ENCODE data around the gene AAGAB.
A peak's percentile ranks its signal among the peaks of the same experiment; 100 is the strongest.

AAGAB gene

GRCh38 chr15:67185051-67185450, 69.4 kb downstream of the AAGAB start:
- no peak for DNase-seq (ENCODE audit: low spot score)
- peaks cover 8% of the 10 kb centered on the region for H3K4me1 Mint-ChIP-seq (ENCODE audit: low read depth)
- no peaks in the 10 kb centered on the region for H3K27me3 Mint-ChIP-seq (ENCODE audit: low read depth)
- H3K27ac Mint-ChIP-seq: no peak overlapping the region
- H3K9me3 Mint-ChIP-seq: no peaks in the 10 kb centered on the region
- no peak overlapping the region for H3K4me3 Mint-ChIP-seq
- H3K36me3 Mint-ChIP-seq (ENCODE audit: low read depth): peaks cover 68% of the 10 kb centered on the region

DNA sequence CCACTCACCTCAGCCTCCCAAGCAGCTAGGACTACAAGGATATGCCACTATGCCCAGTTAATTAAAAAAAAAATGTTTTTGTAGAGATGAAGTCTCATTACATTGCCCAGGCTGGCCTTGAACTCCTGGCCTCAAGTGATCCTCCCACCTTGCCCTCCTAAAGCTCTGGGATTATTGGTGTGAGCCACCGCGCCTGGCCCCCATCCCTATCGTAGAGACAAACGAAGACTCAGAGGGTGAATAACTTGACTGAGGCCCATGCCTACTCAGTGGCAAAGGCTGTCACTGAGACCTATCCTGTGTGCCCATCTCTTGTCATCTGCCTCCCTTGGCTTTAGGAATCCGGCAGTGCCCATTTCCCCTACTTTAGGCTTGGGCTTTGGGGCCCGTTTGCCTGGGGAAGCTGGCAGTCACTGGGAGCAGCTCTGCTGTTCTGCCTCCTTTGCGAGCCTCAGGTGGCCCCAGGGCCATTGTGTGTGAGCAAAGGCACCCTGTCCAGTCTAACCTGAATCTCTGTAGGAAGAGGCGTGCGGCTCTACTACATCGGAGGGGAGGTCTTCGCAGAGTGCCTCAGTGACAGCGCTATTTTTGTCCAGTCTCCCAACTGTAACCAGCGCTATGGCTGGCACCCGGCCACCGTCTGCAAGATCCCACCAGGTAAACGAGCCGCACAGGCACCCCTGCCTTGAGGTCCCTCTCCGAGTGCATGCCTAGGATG, 70.1 kb downstream of the AAGAB start:
- no peaks in the 10 kb centered on the region for H3K9me3 Mint-ChIP-seq
- peaks cover 8% of the 10 kb centered on the region for H3K4me1 Mint-ChIP-seq (ENCODE audit: low read depth)
- no peaks in the 10 kb centered on the region for H3K27me3 Mint-ChIP-seq (ENCODE audit: low read depth)
- no peak overlapping the region for H3K27ac Mint-ChIP-seq
- H3K4me3 Mint-ChIP-seq: no peak overlapping the region
- no peak for DNase-seq (ENCODE audit: low spot score)
- H3K36me3 Mint-ChIP-seq (ENCODE audit: low read depth): peaks cover 66% of the 10 kb centered on the region

DNA sequence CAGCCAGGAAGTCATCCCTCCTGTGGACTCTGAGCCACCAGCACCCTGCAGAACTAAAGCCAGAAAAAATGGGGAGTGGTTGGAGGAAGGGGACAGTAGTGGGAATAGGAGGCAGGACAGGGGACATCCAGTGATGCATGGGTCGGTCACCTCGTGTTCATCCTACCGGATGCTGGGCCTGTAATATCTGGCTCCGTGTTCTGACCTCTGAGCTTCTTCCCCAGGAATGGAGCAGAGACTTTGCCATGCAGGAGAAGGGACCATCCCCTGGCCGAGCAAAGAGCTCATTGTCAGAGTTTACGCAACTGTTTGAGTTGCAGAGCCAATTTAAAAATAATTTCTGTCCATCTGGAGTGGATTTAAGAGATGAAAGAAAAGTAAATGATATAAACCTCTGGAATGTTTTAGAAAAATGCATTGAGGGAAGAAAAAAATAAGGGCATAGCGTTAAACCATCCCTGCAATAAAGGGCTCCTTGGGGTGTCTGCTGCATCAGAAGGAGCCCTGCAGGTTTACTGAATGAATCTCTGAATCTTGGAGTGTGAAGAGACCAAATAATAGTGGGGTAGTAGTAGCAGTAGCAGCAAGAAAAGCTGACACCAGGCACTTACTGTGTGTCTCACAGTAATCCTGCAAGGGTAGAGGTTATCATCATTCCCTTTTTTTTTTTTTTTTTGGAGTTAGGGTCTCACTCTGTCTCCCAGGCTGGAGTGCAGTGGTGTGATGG, 70.9 kb downstream of the AAGAB start:
- DNase-seq (ENCODE audit: low spot score): no peak
- H3K27me3 Mint-ChIP-seq (ENCODE audit: low read depth): no peaks in the 10 kb centered on the region
- H3K36me3 Mint-ChIP-seq (ENCODE audit: low read depth): peaks cover 65% of the 10 kb centered on the region
- no peak overlapping the region for H3K27ac Mint-ChIP-seq
- peaks cover 8% of the 10 kb centered on the region for H3K4me1 Mint-ChIP-seq (ENCODE audit: low read depth)
- H3K9me3 Mint-ChIP-seq: no peaks in the 10 kb centered on the region
- no peak overlapping the region for H3K4me3 Mint-ChIP-seq

GRCh38 chr15:67181221-67181639, 73.2 kb downstream of the AAGAB start:
- Mint-ChIP-seq H3K4me1 (ENCODE audit: low read depth) (peaks cover 10% of the 10 kb centered on the region), H3K27ac (no peak overlapping the region), H3K36me3 (ENCODE audit: low read depth) (peaks cover 61% of the 10 kb centered on the region), H3K9me3 (no peaks in the 10 kb centered on the region), H3K4me3 (no peak overlapping the region), H3K27me3 (ENCODE audit: low read depth) (no peaks in the 10 kb centered on the region)
- no peak for DNase-seq (ENCODE audit: low spot score)

GRCh38 chr15:67180514-67181191, 73.8 kb downstream of the AAGAB start:
- Mint-ChIP-seq H3K4me1 (ENCODE audit: low read depth) (peaks cover 10% of the 10 kb centered on the region), H3K9me3 (no peaks in the 10 kb centered on the region), H3K27me3 (ENCODE audit: low read depth) (no peaks in the 10 kb centered on the region), H3K27ac (no peak overlapping the region), H3K4me3 (no peak overlapping the region), H3K36me3 (ENCODE audit: low read depth) (peaks cover 62% of the 10 kb centered on the region)
- DNase-seq (ENCODE audit: low spot score): no peak

DNA sequence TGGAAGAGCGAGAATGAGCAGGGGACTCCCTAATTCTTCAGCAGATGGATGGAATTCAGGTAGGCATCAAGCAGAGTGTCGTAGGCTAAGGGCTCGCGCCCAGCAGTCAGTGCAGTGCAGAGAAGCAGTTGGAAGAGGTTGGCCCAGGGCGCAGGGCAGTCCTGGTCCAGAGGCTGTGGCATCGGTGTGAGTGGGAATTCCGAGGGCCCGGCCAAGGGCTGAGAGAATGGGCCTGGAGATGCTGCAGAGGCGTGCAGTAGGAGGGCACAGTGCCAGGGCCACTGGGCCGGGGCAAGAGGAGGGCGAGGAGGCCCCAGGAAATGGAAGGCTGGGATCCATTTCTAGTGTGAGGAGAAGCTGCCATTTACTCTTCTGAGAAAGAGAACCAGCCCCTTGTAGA, 74.4 kb downstream of the AAGAB start:
- Mint-ChIP-seq H3K4me3 (no peak overlapping the region), H3K9me3 (no peaks in the 10 kb centered on the region), H3K27ac (no peak overlapping the region), H3K36me3 (ENCODE audit: low read depth) (peaks cover 60% of the 10 kb centered on the region), H3K27me3 (ENCODE audit: low read depth) (no peaks in the 10 kb centered on the region), H3K4me1 (ENCODE audit: low read depth) (peaks cover 10% of the 10 kb centered on the region)
- DNase-seq (ENCODE audit: low spot score): no peak

DNA sequence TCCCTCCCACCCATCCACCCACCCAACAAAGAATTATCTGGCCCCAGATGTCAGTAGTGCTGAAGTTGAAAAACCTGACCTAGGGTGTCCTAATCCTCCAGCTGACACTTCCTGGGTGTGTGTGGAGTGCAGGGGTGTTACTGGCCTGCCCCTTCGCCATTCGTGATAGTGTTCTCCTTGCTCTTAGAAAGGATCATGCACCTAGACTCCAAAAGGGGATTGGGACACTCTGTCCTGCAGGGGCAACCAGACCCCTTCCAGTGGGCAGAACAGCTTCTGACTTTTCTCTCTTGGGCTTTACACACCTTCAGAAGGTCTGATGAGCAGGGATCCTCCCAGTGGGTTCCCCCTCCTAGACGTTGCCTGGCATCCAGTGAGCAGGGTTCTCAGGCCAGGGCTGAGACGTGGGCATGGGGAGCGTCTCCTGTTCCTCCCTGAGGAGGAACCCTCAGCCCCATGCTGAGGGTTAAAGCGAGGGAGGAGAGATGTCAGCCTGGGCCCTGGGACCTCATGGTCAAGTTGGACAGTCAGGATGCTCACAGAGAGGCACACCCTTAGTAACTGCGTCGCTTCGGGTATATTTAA, 75.0 kb downstream of the AAGAB start:
- Mint-ChIP-seq H3K4me3 (no peak overlapping the region), H3K4me1 (ENCODE audit: low read depth) (peaks cover 11% of the 10 kb centered on the region), H3K36me3 (ENCODE audit: low read depth) (peaks cover 59% of the 10 kb centered on the region), H3K9me3 (no peaks in the 10 kb centered on the region), H3K27ac (no peak overlapping the region), H3K27me3 (ENCODE audit: low read depth) (no peaks in the 10 kb centered on the region)
- no peak for DNase-seq (ENCODE audit: low spot score)

- H3K4me3 Mint-ChIP-seq: no peak overlapping the region
- H3K9me3 Mint-ChIP-seq: no peaks in the 10 kb centered on the region
- DNase-seq (ENCODE audit: low spot score): no peak
- H3K4me1 Mint-ChIP-seq (ENCODE audit: low read depth): peaks cover 17% of the 10 kb centered on the region
- H3K36me3 Mint-ChIP-seq (ENCODE audit: low read depth): peaks cover 59% of the 10 kb centered on the region
- H3K27ac Mint-ChIP-seq: peak overlapping the region; percentile 2
- H3K27me3 Mint-ChIP-seq (ENCODE audit: low read depth): no peaks in the 10 kb centered on the region
These were observed 75.8 kb downstream of the AAGAB start for GRCh38 chr15:67178569-67179210.

DNA sequence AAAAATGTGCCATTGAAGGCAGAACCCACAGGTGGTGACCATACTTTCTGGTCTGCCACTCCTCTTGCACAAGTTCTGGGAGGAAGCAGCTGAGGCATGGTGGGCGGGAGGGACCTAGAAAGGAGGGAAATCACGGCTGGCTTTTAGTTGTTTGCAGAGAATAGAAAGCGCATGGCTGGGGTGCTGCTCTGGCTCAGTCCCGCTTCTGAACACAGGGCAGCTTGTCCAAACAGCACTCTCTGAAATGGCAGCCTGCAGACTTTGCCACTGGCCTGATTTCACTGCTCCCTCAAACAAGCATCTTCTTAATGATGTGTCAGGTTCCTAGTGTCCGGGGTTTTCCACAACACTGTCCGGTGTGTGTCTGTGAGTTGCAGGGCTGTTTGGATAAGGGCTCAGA, 76.7 kb downstream of the AAGAB start:
- Mint-ChIP-seq H3K4me3 (no peak overlapping the region), H3K27me3 (ENCODE audit: low read depth) (no peaks in the 10 kb centered on the region), H3K9me3 (no peaks in the 10 kb centered on the region), H3K36me3 (ENCODE audit: low read depth) (peaks cover 64% of the 10 kb centered on the region), H3K27ac (no peak overlapping the region), H3K4me1 (ENCODE audit: low read depth) (peaks cover 20% of the 10 kb centered on the region)
- no peak for DNase-seq (ENCODE audit: low spot score)

GRCh38 chr15:67176195-67176971, 78.1 kb downstream of the AAGAB start:
- H3K4me1 Mint-ChIP-seq (ENCODE audit: low read depth): peaks cover 21% of the 10 kb centered on the region
- H3K27me3 Mint-ChIP-seq (ENCODE audit: low read depth): no peaks in the 10 kb centered on the region
- no peak for DNase-seq (ENCODE audit: low spot score)
- H3K36me3 Mint-ChIP-seq (ENCODE audit: low read depth): peaks cover 59% of the 10 kb centered on the region
- no peaks in the 10 kb centered on the region for H3K9me3 Mint-ChIP-seq
- peak overlapping the region; percentile 23 for H3K27ac Mint-ChIP-seq
- H3K4me3 Mint-ChIP-seq: no peak overlapping the region

- Mint-ChIP-seq H3K9me3 (no peaks in the 10 kb centered on the region), H3K36me3 (ENCODE audit: low read depth) (peaks cover 64% of the 10 kb centered on the region), H3K4me1 (ENCODE audit: low read depth) (peaks cover 21% of the 10 kb centered on the region), H3K4me3 (no peak overlapping the region), H3K27ac (peak overlapping the region; percentile 23), H3K27me3 (ENCODE audit: low read depth) (no peaks in the 10 kb centered on the region)
- no peak for DNase-seq (ENCODE audit: low spot score)
These were observed 78.8 kb downstream of the AAGAB start for GRCh38 chr15:67175643-67176071.

DNA sequence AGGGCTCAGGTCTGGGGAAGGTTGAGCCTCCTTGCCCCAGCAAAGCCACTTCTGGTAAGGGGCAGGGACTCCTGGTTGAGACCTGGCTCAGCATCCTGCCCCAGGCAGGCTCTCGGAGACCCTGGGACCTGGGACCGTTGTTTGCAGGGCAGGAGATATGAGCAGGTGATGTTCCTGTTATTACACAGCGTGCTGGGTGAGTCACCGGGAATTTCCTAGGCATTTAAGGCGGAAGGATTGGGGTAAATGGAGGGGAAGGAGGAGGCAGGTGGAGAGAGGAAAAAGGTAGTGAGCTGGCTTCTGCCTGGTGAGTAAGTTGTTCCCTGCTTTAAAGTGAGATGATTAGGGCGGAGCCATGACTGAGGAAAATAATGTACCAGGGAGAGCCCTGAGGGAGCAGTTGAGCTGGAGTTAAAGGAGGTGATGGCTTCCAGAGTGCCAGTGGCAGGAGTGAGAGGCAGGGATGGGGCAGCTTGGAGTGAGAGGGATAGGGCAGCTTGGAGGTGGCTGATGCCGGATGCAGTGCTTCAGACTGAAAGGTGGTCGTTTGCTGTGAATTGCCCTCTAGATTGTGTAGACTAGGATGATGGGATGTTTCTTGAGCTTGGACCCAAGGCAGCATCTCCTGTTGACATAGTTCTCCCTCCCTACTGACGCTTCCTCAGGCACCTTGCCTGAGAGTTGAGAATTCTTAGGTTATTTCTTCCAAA, 79.4 kb downstream of the AAGAB start:
- Mint-ChIP-seq H3K27me3 (ENCODE audit: low read depth) (no peaks in the 10 kb centered on the region), H3K9me3 (no peaks in the 10 kb centered on the region), H3K27ac (peak overlapping the region; percentile 52), H3K4me3 (no peak overlapping the region), H3K36me3 (ENCODE audit: low read depth) (peaks cover 69% of the 10 kb centered on the region), H3K4me1 (ENCODE audit: low read depth) (peaks cover 21% of the 10 kb centered on the region)
- DNase-seq (ENCODE audit: low spot score): peak; percentile 23
